ENCODE measurements around the gene ECPAS. TPM values are rescaled to one million over a fixed set of nuclear protein-coding genes. Genes with fewer than 3 reads are reported as not detected.

ECPAS gene
- total RNA-seq, 1 experiment from 2014 or later = 106 TPM

DNA sequence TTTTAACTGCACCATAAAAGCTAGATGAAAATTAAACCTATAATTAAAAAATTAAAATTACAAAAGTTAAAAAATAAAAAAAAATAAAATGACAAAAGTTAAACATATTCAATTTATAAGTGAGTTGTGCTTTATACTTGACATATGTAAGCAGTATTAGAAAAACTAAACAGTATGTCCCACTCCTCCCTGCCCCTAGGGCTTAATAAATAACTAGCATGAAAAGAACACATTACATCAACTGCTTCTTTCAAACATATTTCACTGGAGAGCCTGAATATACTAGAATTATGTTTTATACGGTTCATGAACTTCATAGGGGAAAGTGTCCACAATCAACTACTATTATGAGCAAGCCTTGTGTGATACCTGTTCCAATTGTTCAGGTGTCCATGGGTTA, 47.6 kb downstream of the ECPAS start:
- Histone ChIP-seq H3K23ac (ENCODE audit: insufficient read length, low read depth, low read length) (no peak overlapping the region), H2AFZ (ENCODE audit: low read length) (no peak overlapping the region), H2BK15ac (ENCODE audit: low read depth, low read length) (no peak overlapping the region), H3T11ph (ENCODE audit: low read length) (no peak overlapping the region), H3K9ac (ENCODE audit: extremely low read depth, insufficient read length, low read length) (no peak overlapping the region), H3K9me3 (ENCODE audit: control insufficient read depth, low read depth, low read length) (no peaks in the 10 kb centered on the region), H3K4me2 (ENCODE audit: insufficient read depth, insufficient read length, low read length) (no peak overlapping the region), H2BK5ac (ENCODE audit: insufficient read length, low read length) (no peak overlapping the region), H3K79me1 (ENCODE audit: insufficient read depth, low read depth, low read length, poor library complexity, severe bottlenecking) (no peaks in the 10 kb centered on the region), H4K5ac (ENCODE audit: insufficient read length, low read depth, low read length) (no peak overlapping the region), H3K79me2 (ENCODE audit: insufficient read depth, low read length) (no peaks in the 10 kb centered on the region), H4K8ac (replicated peaks; ENCODE audit: insufficient read length, low read depth, low read length) (no peak overlapping the region), H2BK12ac (ENCODE audit: insufficient read length, low read depth, low read length) (no peak overlapping the region), H3K18ac (ENCODE audit: insufficient read length, low read depth, low read length) (no peak overlapping the region), H3K23me2 (ENCODE audit: insufficient read length, low read depth, low read length, poor library complexity, severe bottlenecking) (no peaks in the 10 kb centered on the region), H3K14ac (ENCODE audit: insufficient read depth, low read length) (no peak overlapping the region), H3K56ac (ENCODE audit: insufficient read length, low read depth, low read length) (no peak overlapping the region), H3K27ac (ENCODE audit: insufficient read length, low read depth, low read length) (no peak overlapping the region), H3K4me1 (ENCODE audit: insufficient read depth, low read length) (no peaks in the 10 kb centered on the region), H2AK5ac (ENCODE audit: insufficient read length, low read length) (no peak overlapping the region), H3K27me3 (ENCODE audit: insufficient read depth, low read length) (no peaks in the 10 kb centered on the region), H3K4ac (ENCODE audit: low read depth, low read length) (no peak overlapping the region), H2BK120ac (ENCODE audit: low read depth, low read length, poor library complexity, severe bottlenecking) (no peak overlapping the region), H4K91ac (ENCODE audit: insufficient read length, low read depth, low read length) (no peak overlapping the region), H4K20me1 (ENCODE audit: control insufficient read depth, insufficient read depth, insufficient read length) (no peaks in the 10 kb centered on the region), H2BK20ac (ENCODE audit: low read depth, low read length, poor library complexity, severe bottlenecking) (no peak overlapping the region)
- Mint-ChIP-seq H3K36me3 (ENCODE audit: insufficient read depth in 1 of 3, low read depth in 3 of 3) (peaks cover 22 to 66% (median 50%) of the 10 kb centered on the region in 3 experiments; a peak in 6 of 7 replicates), H3K4me3 (no peak overlapping the region), H3K4me1 (peaks cover 9 to 12% of the 10 kb centered on the region in 2 experiments), H3K9me3 (no peaks in the 10 kb centered on the region), H3K27me3 (ENCODE audit: low read depth) (no peaks in the 10 kb centered on the region), H3K27ac (no peak overlapping the region)
- TF ChIP-seq, protein P1, sequence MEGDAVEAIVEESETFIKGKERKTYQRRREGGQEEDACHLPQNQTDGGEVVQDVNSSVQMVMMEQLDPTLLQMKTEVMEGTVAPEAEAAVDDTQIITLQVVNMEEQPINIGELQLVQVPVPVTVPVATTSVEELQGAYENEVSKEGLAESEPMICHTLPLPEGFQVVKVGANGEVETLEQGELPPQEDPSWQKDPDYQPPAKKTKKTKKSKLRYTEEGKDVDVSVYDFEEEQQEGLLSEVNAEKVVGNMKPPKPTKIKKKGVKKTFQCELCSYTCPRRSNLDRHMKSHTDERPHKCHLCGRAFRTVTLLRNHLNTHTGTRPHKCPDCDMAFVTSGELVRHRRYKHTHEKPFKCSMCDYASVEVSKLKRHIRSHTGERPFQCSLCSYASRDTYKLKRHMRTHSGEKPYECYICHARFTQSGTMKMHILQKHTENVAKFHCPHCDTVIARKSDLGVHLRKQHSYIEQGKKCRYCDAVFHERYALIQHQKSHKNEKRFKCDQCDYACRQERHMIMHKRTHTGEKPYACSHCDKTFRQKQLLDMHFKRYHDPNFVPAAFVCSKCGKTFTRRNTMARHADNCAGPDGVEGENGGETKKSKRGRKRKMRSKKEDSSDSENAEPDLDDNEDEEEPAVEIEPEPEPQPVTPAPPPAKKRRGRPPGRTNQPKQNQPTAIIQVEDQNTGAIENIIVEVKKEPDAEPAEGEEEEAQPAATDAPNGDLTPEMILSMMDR (conservative IDR thresholded peaks at IDR 0.05) = no peak
- no CpG with 5 or more reads among the region's 1 CpG for WGBS (ENCODE audit: extremely low coverage, insufficient read length, low lambda C conversion rate)
- DNase-seq = no peak
